ENCODE data around the gene LCN10.

The LCN10 gene

GRCh38 chr9:136753371-136754058 is 10.8 kb upstream of the LCN10 start:
- DNase-seq = no peak

GRCh38 chr9:136751814-136752213 is 9.1 kb upstream of the LCN10 start:
- no peak for DNase-seq

DNA sequence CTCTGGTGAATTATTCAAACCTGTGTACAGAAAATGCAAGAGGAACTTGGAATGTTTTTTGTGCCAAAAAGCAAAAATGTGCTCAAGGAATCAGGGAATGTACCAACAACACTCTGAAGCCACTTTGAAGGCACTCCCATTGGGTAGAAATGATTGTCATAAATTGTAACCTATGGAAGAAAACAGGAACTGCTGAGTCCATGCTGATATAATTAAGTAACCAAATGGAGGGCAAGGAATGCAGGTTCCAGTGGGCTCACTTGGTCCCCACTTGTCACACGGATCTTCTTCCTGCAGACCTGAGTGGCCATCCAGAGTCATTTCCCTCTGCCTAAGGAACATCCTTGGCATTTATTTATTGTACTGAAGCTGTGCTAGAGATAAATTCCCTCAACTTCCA is 8.5 kb upstream of the LCN10 start:
- DNase-seq = no peak

- no peak for DNase-seq
Observed at GRCh38 chr9:136750526-136750925, 7.8 kb upstream of the LCN10 start.

DNA sequence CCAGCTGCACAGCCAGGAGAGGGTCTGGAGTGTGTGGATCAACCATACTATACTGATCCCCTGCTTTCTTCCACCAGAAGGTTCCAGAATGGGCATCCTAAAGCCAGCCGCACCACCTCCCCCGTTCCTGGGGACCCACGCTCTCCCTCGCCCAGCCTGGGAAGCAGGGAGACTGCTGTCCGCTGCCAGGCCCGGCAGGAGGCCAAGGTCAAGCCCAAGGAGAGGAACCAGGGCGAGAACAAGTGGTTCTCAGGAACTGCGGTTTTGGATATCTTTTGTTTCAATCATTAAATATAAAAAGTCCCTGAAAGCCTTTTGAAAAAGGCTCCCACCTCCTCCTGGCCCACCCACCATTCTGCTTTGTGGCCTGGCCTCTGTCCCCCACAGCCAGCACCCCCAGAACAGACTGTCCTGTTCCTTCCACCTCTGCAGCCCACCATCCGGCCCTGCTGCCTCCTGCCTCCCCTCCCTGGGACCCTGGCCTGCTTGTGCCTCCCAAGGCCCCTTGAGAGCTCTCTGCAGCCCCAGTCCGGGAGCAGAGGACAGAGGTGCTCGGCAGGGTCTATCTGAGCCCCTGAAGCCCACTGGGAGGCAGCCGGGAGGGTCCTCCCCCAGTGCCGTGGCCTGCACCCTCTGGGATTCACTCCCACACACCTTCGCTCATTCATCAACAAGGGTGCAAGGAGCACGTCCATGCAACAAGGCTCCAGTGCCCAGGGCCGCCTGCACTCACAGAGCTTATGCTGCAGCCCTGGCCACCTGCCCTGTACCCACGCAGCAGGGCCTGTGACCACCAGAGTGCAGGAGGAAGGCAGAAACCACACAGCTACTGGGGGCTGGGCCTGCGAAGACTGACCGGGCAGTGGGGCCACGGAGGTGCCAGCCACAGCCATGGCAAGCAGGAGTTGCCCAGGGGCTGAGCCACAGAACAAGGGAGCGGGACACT is 6.2 kb upstream of the LCN10 start:
- DNase-seq = no peak

DNA sequence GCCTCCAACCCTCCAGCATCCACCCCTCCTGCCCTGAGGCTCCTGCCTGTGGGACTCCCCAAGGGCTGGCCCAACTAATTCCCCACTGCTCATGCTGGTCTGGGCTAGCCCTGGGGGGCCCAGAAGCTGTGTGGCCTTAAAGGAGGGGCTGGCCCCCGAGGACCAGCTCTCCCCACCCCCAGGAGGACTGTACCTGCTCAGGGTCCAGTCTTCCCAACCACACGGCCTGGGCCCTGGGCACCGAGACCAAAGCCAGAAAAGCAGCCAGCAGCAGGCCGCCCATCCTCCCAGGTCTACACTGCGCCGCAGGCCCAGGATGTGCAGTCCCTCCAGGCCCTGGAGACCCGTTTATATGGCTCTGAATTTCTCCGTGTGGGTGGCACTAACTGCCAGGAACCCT is 5.5 kb upstream of the LCN10 start, which contains the start of gene LCN6:
TSS of gene LCN6 (minus strand) at position 325 of the 400 bp plus-strand sequence. CDS start at position 283, 42 bp downstream.
- DNase-seq = no peak

GRCh38 chr9:136747161-136748060 is 4.7 kb upstream of the LCN10 start:
- no peak for DNase-seq

- no peak for DNase-seq
Observed at GRCh38 chr9:136746621-136747020, 3.9 kb upstream of the LCN10 start.

DNA sequence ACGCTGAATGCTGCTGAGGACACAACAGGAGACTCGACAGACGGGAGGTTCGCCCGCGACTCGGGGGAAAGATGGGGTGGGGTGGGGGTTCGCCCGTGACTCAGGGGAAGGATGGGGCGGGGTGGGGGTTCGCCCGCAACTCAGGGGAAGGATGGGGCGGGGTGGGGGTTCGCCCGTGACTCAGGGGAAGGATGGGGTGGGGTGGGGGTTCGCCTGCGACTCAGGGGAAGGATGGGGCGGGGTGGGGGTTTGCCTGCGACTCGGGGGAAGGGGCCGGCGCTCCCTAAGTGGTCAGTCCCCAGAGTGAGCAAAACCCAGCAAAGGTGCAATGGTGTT is 3.4 kb upstream of the LCN10 start:
- DNase-seq = no peak

DNA sequence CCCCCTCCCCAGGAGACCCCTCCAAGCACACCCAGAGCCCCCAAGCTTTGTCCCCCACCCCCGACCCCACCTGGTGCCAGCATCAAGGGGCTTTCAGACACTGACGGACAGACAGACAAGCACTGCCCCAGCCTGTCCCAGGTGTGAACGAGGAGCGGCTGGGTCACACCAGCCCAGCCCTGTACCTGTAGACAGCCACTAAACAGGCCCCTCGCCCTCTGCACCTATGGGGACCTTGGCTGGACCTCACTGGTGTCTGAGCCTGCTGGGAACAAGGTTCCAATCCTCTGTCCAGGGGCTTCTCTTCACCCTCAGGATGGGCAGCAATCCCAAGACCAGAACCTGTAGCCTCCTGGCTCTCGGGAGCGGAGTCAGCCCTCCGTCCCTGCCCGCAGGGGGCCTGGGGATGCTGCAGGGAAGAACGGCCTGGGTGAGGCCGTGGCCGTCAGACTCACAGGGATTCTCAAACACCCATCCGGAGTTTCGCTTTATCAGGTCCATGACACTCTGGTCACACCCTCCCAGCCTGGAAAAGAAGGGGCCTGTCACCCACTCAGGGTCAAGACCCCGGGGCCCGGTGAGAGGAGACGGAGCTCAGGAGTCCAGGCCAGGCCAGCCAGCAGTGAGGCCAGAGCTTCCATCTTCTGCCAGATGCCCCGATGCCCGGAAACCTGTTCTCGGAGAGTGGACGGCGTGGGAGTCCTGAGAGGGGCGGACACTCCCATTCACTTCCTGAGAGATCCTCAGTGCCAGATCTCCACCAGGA is 2.8 kb upstream of the LCN10 start:
- DNase-seq = no peak

GRCh38 chr9:136744773-136745172 is 2.0 kb upstream of the LCN10 start:
- DNase-seq = no peak

GRCh38 chr9:136743639-136744211 is 985 bp upstream of the LCN10 start:
- no peak for DNase-seq

DNA sequence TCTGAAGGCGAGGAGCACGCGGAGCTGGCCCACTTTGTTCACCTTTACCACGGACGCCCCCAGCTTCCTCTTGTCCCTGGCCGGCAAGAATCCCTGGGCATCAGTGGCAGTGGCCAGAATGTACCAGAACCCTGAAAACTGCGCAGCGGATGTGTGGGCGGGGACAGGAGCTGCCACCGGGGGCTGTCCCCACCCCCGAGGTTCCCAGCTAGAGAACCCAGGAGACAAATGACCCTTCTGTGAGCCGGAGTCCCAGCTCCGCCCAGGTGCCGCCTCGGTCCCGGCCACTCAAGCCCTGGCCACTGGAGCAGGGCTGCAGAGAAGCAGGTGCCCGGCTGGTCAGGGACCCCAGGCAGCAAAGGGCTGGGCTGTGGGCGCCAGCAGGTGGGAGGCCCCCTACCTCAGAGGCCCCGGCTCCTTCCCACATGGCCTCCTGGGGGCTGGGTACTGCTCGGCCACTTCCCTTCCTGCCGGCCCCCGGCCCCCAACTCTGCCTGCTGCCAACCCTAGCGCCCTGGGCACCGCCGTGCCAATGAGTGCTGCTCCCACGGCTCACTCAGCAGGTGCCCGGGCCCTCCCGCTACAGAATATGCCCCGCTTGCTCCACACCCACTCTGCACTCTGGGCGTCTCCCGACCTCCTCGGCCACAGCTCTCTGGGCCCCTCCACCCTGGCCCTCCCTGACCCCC is 713 bp downstream of the LCN10 start:
- peak; percentile 25 for DNase-seq

DNA sequence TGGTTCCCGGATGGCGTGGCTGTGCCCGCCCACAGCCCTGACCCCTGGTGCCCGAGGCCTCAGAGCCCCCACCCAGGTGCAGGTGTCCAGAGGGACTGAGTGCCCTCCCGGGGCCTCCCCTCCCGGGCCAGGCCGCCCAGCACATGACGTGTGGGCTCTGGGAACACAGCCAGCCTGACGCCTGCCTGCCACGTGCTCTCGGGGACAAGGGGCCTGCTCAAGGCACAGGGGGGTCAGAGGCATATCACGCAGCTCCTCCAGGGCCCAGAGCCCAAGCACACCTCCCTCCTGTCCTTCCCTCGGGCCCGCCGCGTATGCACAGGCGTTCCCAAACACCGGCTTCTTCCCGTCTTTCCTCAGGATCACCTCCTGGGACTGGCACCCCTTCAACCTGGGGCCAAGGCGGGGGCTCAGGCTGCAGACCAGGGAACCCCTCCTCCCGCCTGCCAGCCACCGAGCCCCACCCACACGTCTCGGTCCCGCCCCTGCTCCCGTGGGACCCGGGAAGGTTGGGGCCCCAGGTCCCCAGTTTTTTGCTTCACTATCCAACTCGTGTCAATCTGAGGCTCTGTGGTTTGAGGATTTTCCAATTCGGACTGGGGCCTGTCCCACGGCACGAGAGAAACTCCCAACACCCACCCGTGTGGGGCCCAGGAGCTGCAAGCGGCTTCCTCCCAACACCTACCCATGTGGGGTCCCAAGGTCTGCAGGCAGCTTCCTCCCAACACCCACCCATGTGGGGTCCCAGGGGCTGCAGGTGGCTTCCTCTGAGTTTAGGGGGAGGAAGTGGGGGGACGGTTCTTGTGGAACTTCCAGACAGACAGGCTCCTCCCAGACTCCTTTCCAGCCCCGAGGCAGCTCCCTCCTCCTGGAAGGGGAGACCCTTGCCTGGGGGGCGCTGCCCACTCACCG is 1.5 kb downstream of the LCN10 start:
- no peak for DNase-seq

DNA sequence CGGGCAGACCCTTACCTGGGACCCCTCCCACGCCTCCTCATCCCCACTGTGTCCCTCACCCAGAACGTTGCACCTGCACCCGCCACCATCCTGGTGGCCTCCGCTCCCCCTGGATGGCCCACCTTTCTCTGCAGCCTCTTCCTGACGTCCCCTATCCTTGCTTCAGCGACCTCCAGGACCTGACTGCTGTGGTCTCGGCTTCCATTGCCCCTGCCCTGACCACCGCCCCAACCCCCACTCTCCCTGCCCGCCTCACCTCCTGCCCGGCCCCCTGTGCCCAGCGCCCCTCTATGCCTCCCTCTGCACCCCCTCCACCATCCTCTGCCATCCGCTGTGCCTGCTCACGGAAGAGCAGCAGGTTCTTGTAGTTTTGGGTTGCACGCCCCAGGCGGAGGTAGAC is 2.2 kb downstream of the LCN10 start:
- no peak for DNase-seq

- DNase-seq = no peak
Observed at GRCh38 chr9:136740069-136740468, 2.7 kb downstream of the LCN10 start.

DNA sequence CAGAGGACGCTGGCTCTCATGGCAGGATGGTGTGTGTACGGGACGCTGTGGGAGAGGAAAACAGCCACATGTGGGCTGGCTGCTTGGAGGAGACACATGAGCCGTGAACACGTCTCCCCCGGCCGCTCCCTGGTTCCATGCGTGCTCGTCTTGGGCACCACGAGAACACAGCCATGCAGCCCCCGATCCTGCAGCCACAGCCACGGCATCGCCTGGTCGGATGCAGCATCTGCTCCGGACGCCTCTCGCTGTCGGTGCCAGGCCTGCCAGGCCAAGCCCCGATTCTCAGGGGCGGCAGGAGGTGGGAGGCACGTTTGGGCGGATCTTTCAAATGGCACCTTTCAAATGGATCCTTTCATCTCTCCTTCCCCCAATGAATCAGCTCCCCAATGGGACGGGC is 3.2 kb downstream of the LCN10 start:
- DNase-seq = no peak

GRCh38 chr9:136738960-136739359 is 3.8 kb downstream of the LCN10 start:
- no peak for DNase-seq

GRCh38 chr9:136735812-136736480 is 6.8 kb downstream of the LCN10 start:
- DNase-seq = no peak

All from stimulated activated naive CD4-positive, alpha-beta T cell treated with Interleukin-2 at 50 U/mL for 16 hours (primary cell).